ENCODE results near the gene FYN. TPM values are rescaled to one million over a fixed set of nuclear protein-coding genes. Genes with fewer than 3 reads are reported as not detected.

The FYN gene
- total RNA-seq, 1 experiment from 2014 or later: 13.9 TPM

GRCh38 chr6:111770263-111771093 lies 102.8 kb downstream of the FYN start:
- DNase-seq (ENCODE audit: low spot score): no peak

GRCh38 chr6:111769365-111770152 lies 103.7 kb downstream of the FYN start:
- no peak for DNase-seq (ENCODE audit: low spot score)

GRCh38 chr6:111768431-111768770 lies 104.9 kb downstream of the FYN start:
- no peak for DNase-seq (ENCODE audit: low spot score)

- no peak for DNase-seq (ENCODE audit: low spot score)
Observed at GRCh38 chr6:111767752-111768430, 105.4 kb downstream of the FYN start.

- no peak for DNase-seq (ENCODE audit: low spot score)
Observed at GRCh38 chr6:111766201-111766857, 106.9 kb downstream of the FYN start.

GRCh38 chr6:111765763-111766162 lies 107.5 kb downstream of the FYN start:
- DNase-seq (ENCODE audit: low spot score): no peak

GRCh38 chr6:111764238-111765175 lies 108.7 kb downstream of the FYN start:
- no peak for DNase-seq (ENCODE audit: low spot score)

- DNase-seq (ENCODE audit: low spot score): no peak
Observed at GRCh38 chr6:111763381-111763780, 109.9 kb downstream of the FYN start.

- no peak for DNase-seq (ENCODE audit: low spot score)
Observed at GRCh38 chr6:111761783-111762312, 111.4 kb downstream of the FYN start.

- no peak for DNase-seq (ENCODE audit: low spot score)
Observed at GRCh38 chr6:111761212-111761611, 112.0 kb downstream of the FYN start.

- no peak for DNase-seq (ENCODE audit: low spot score)
Observed at GRCh38 chr6:111759836-111760785, 113.1 kb downstream of the FYN start.

GRCh38 chr6:111759331-111759835 lies 113.9 kb downstream of the FYN start:
- no peak for DNase-seq (ENCODE audit: low spot score)

- no peak for DNase-seq (ENCODE audit: low spot score)
Observed at GRCh38 chr6:111758608-111759329, 114.5 kb downstream of the FYN start.

GRCh38 chr6:111757342-111757741 lies 115.9 kb downstream of the FYN start:
- DNase-seq (ENCODE audit: low spot score): no peak

- no peak for DNase-seq (ENCODE audit: low spot score)
Observed at GRCh38 chr6:111754423-111754822, 118.8 kb downstream of the FYN start.

- no peak for DNase-seq (ENCODE audit: low spot score)
Observed at GRCh38 chr6:111753573-111753972, 119.7 kb downstream of the FYN start.

- DNase-seq (ENCODE audit: low spot score): no peak
Observed at GRCh38 chr6:111752476-111752875, 120.8 kb downstream of the FYN start.
